GM12878 (cell line): ENCODE measurements around the gene CYB5D1. TPM values are rescaled to one million over a fixed set of nuclear protein-coding genes. Genes with fewer than 3 reads are reported as not detected.

Source experiments
- ATAC-seq: fragments of 200-7000 bp; cut with Tn5 transposase; 3 replicates; pipeline ENCODE4 v1.9.1; 2020; ENCODE audit warnings: mild to moderate bottlenecking, moderate library complexity
- BruUV-seq: library from RNA; stranded (reverse); fragments of 400-500 nt; replicated peaks from 2 replicates; lab custom pipeline; 2021; lab: Mats Ljungman, UMichigan
- CTCF ChIA-PET: fragments of 300-600 bp; sonication (Branson Sonifier 250); formaldehyde crosslinking; extraction: SDS; loops from one replicate; lab custom pipeline; 2021; ENCODE audit warnings: inconsistent platforms; lab: Yijun Ruan, JAX
- POLR2A ChIA-PET: fragments of 350-600 bp; formaldehyde crosslinking; extraction: SDS; loops from one replicate; lab custom pipeline; 2021; ENCODE audit warnings: inconsistent platforms; lab: Charles Lee
- RAD21 ChIA-PET: fragments of 300-600 bp; sonication (Branson Sonifier 250); formaldehyde crosslinking; loops from one replicate; lab custom pipeline; 2023; ENCODE audit warnings: antibody characterized with exemption; ENCODE audit not compliant: unreplicated experiment; lab: Charles Lee
- SMC1A ChIA-PET: fragments of 300-600 bp; sonication (Branson Sonifier 250); formaldehyde crosslinking; loops from one replicate; lab custom pipeline; 2023; ENCODE audit not compliant: unreplicated experiment, uncharacterized antibody; lab: Charles Lee
- DNase-seq: peaks from one replicate; pipeline ENCODE4 v3.0.0-alpha.2; 2011; ENCODE audit warnings: low read depth, low spot score
- FAIRE-seq: peaks from 3 replicates; lab custom pipeline; 2011; peaks lifted over from hg19 to GRCh38; lab: Jason Lieb, UNC
- H2AFZ ChIP-seq: 2 replicates; pipeline ENCODE4 v1.6.0; 2011; ENCODE audit warnings: low read depth, low read length, control low read depth; ENCODE audit not compliant: control insufficient read depth
- H3K27ac ChIP-seq: 2 replicates; pipeline ENCODE4 v1.5.1; 2011; ENCODE audit warnings: control low read depth; ENCODE audit not compliant: control insufficient read depth, insufficient read depth
- H3K27me3 ChIP-seq, 2 experiments: replicated peaks in 1 of 2; 2 replicates each; pipeline versions ENCODE4 v1.6.0 to v1.6.1; 2011; ENCODE audit warnings: low read length in 1 of 2; ENCODE audit not compliant: control insufficient read depth in 2 of 2, insufficient read depth in 2 of 2
- H3K36me3 ChIP-seq, 2 experiments: 2 replicates each; pipeline ENCODE4 v1.5.1; 2011; ENCODE audit warnings: low read length in 1 of 2; ENCODE audit not compliant: control insufficient read depth in 2 of 2, insufficient read depth in 2 of 2
- H3K4me1 ChIP-seq: 2 replicates; pipeline ENCODE4 v1.6.1; 2011; ENCODE audit warnings: mild to moderate bottlenecking, low read length, moderate library complexity, mixed read lengths; ENCODE audit not compliant: control insufficient read depth, insufficient read depth
- H3K4me2 ChIP-seq: 2 replicates; pipeline ENCODE4 v1.6.0; 2011; ENCODE audit warnings: control low read depth; ENCODE audit not compliant: control insufficient read depth, insufficient read depth
- H3K4me3 ChIP-seq: fragments of 200-600 bp; sonication (generic); 2 replicates; pipeline ENCODE4 v1.5.1; 2016
- H3K79me2 ChIP-seq: 2 replicates; pipeline ENCODE4 v1.6.0; 2011; ENCODE audit warnings: low read length; ENCODE audit not compliant: control insufficient read depth, insufficient read depth
- H3K9ac ChIP-seq: 2 replicates; pipeline ENCODE4 v1.8.0; 2011; ENCODE audit warnings: low read length, control low read depth, mixed read lengths; ENCODE audit not compliant: control insufficient read depth, insufficient read depth
- H3K9me3 ChIP-seq: replicated peaks from 3 replicates; pipeline ENCODE4 v1.5.1; 2011; ENCODE audit warnings: mild to moderate bottlenecking, low read length; ENCODE audit not compliant: control insufficient read depth, insufficient read depth
- H4K20me1 ChIP-seq: 2 replicates; pipeline ENCODE4 v1.6.0; 2011; ENCODE audit not compliant: control insufficient read depth, insufficient read depth
- ATF7 ChIP-seq: fragments of 450-650 bp; IDR thresholded peaks from 2 replicates; pipeline ENCODE4 v1.6.1; 2016; ENCODE audit warnings: low read depth, mild to moderate bottlenecking
- BRCA1 ChIP-seq: IDR thresholded peaks from 2 replicates; pipeline ENCODE4 v1.6.1; 2011; ENCODE audit warnings: low read depth, low read length, improper control_type of control experiment
- CBX3 ChIP-seq: fragments of 200-600 bp; sonication (generic); IDR thresholded peaks from 2 replicates; pipeline ENCODE4 v1.6.1; 2016; ENCODE audit warnings: low read depth, borderline replicate concordance
- CBX5 ChIP-seq: sonication (generic); IDR thresholded peaks from 2 replicates; pipeline ENCODE4 v1.6.1; 2016; ENCODE audit warnings: low read depth, moderate library complexity, mild to moderate bottlenecking, inconsistent platforms
- CHD2 ChIP-seq: IDR thresholded peaks from 2 replicates; pipeline ENCODE4 v1.6.1; 2011; ENCODE audit warnings: low read depth, low read length, improper control_type of control experiment, borderline replicate concordance
- E2F4 ChIP-seq: IDR thresholded peaks from 2 replicates; pipeline ENCODE4 v1.6.1; 2012; ENCODE audit warnings: low read depth, low read length, improper control_type of control experiment
- MAX ChIP-seq: IDR thresholded peaks from 2 replicates; pipeline ENCODE4 v1.6.1; 2012; ENCODE audit warnings: low read depth, low read length, improper control_type of control experiment
- MYB ChIP-seq: fragments of 150-350 bp; IDR thresholded peaks from 2 replicates; pipeline ENCODE4 v1.6.1; 2014; ENCODE audit warnings: mild to moderate bottlenecking, low read depth, low read length, borderline replicate concordance
- RAD21 ChIP-seq: IDR thresholded peaks from 2 replicates; pipeline ENCODE4 v1.6.1; 2011; ENCODE audit warnings: mild to moderate bottlenecking, low read depth, low read length, moderate library complexity; ENCODE audit not compliant: insufficient read depth
- RUNX3 ChIP-seq: IDR thresholded peaks from 2 replicates; pipeline ENCODE4 v1.6.1; 2012; ENCODE audit warnings: low read length, inconsistent platforms
- SRF ChIP-seq, 2 experiments: IDR thresholded peaks; 2 replicates each; pipeline ENCODE4 v1.6.1; 2011; ENCODE audit warnings: low read depth in 2 of 2, low read length in 2 of 2, mild to moderate bottlenecking in 1 of 2, moderate library complexity in 1 of 2
- TBL1XR1 ChIP-seq: IDR thresholded peaks from 2 replicates; pipeline ENCODE4 v1.6.1; 2012; ENCODE audit warnings: low read depth, low read length, improper control_type of control experiment
- USF1 ChIP-seq: IDR thresholded peaks from 2 replicates; pipeline ENCODE4 v1.6.1; 2011; ENCODE audit warnings: borderline replicate concordance, low read depth, mild to moderate bottlenecking, moderate library complexity, mixed read lengths, low read length; ENCODE audit not compliant: insufficient read depth; ENCODE audit errors: extremely low read length
- YBX1 ChIP-seq: fragments of 450-650 bp; IDR thresholded peaks from 2 replicates; pipeline ENCODE4 v1.6.1; 2016; ENCODE audit warnings: antibody characterized with exemption
- ZNF207 ChIP-seq: fragments of 450-650 bp; IDR thresholded peaks from 2 replicates; pipeline ENCODE4 v1.6.1; 2014; ENCODE audit warnings: antibody characterized with exemption, mild to moderate bottlenecking, borderline replicate concordance
- ZNF24 ChIP-seq: fragments of 450-650 bp; IDR thresholded peaks from 2 replicates; pipeline ENCODE4 v1.6.1; 2017; ENCODE audit warnings: antibody characterized with exemption, mild to moderate bottlenecking
- ZSCAN29 ChIP-seq: fragments of 450-650 bp; IDR thresholded peaks from 2 replicates; pipeline ENCODE4 v1.6.1; 2017; ENCODE audit warnings: mild to moderate bottlenecking, moderate library complexity
- WGBS: methylation state at CpG from one replicate; pipeline ENCODE4 v1.1.6; 2016; ENCODE audit warnings: low lambda C conversion rate; ENCODE audit not compliant: insufficient replicate concordance, insufficient coverage; ENCODE audit errors: missing lambda C conversion rate; 5-methylcytosine and 5-hydroxymethylcytosine counted together
- in situ Hi-C: fragments of 300-500 bp; cut with MboI; formaldehyde crosslinking; loops from 9 replicates; pipeline ENCODE4 v1.14.3; 2018; ENCODE audit warnings: mixed read lengths
- intact Hi-C: fragments of 100-400 bp; cut with micrococcal nuclease; formaldehyde crosslinking; loops from one replicate; pipeline ENCODE4 v1.14.2; 2022; ENCODE audit not compliant: unreplicated experiment
- polyA plus RNA-seq, 11 experiments: library from polyadenylated mRNA; depleted of rRNA in 4 of 11; unstranded in 6 of 11; stranded (reverse) in 5 of 11; fragments of >200 nt; fragmentation: Nextera tagmentation in 4 of 11; fragmentation: Illumina TruSeq in 1 of 11; extraction: Ambion mirVana in 4 of 11; extraction: Trizol in 1 of 11; gene quantifications; 1 replicate in 1 of 11; 2 replicates in 10 of 11; pipeline versions ENCODE4 v1.2.1 to v1.2.3, GENCODE V29; 2011 to 2016; ENCODE audit warnings: inconsistent platforms in 2 of 11, missing spikeins in 2 of 11, low read depth in 1 of 11
- total RNA-seq, 4 experiments: library from RNA; depleted of rRNA in 3 of 4; stranded (reverse); fragments of >200 nt in 3 of 4; fragmentation: Illumina TruSeq in 1 of 4; extraction: Trizol in 1 of 4; gene quantifications; 2 replicates each; pipeline versions ENCODE4 v1.2.1 to v1.2.3, GENCODE V29; 2013 to 2021

Gene CYB5D1
- total and polyA plus RNA-seq, 10 of the 15 experiments (the other 5 are each of a cell fraction or from before 2014, with no cell fraction given), result 1.6 to 8.7 (median 6.4) TPM

- no peaks in the 10 kb centered on the region for H3K9me3 ChIP-seq
- peaks cover 0 to 2% of the 10 kb centered on the region in 2 experiments; a peak in 2 of 4 replicates for H3K27me3 ChIP-seq
- H3K4me1 ChIP-seq, result no peaks in the 10 kb centered on the region
- no peak overlapping the region for H3K9ac ChIP-seq
- H3K36me3 ChIP-seq, result no peaks in the 10 kb centered on the region
- no peak overlapping the region for H2AFZ ChIP-seq
- ATAC-seq (no peak), DNase-seq (no peak), FAIRE-seq (no peak)
- intact Hi-C loops, result no loop called here
- ChIA-PET CTCF (interaction anchor here (1.1 to 1.6 kb wide), 2 partner anchors 47 to 74 kb away, joined by 3 to 6 read pairs; no protein-coding TSS in a partner anchor), POLR2A (no interaction called here), SMC1A (no interaction called here), RAD21 (no interaction called here)
- H3K4me3 ChIP-seq, result no peak overlapping the region
- no peak overlapping the region for H3K27ac ChIP-seq
- H4K20me1 ChIP-seq, result no peaks in the 10 kb centered on the region
- no peak overlapping the region for H3K4me2 ChIP-seq
- TF ChIP-seq USF1, result no peak
- no peak for TF ChIP-seq ATF7
- TF ChIP-seq MAX, result no peak
- no peak for TF ChIP-seq CBX3
- TF ChIP-seq BRCA1, result no peak
- H3K79me2 ChIP-seq, result no peaks in the 10 kb centered on the region
- in situ Hi-C loops, result no loop called here
- 25% methylated on average over 9 of the region's 9 CpGs for WGBS
- BruUV-seq, result no TSS peak
Measured at GRCh38 chr17:7817643-7817964, 40.2 kb upstream of the CYB5D1 start.

GRCh38 chr17:7818026-7818425 is 39.8 kb upstream of the CYB5D1 start:
- in situ Hi-C loops, result no loop called here
- H3K79me2 ChIP-seq, result no peaks in the 10 kb centered on the region
- ChIA-PET SMC1A (interaction anchor here (0.9 kb wide), 1 partner anchor 26 kb away, joined by 3 read pairs; no protein-coding TSS in a partner anchor), RAD21 (interaction anchor here (1.9 kb wide), 1 partner anchor 15 kb away, joined by 5 read pairs; the partner anchor contains the start of gene KDM6B), POLR2A (no interaction called here), CTCF (interaction anchor here (1.0 to 1.6 kb wide), 2 partner anchors 74 to 172 kb away, joined by 5 to 6 read pairs; no protein-coding TSS in a partner anchor)
- 21% methylated on average over 10 of the region's 10 CpGs for WGBS
- no peak for FAIRE-seq
- no peak for DNase-seq
- H2AFZ ChIP-seq, result no peak overlapping the region
- no peaks in the 10 kb centered on the region for H4K20me1 ChIP-seq
- H3K27ac ChIP-seq, result no peak overlapping the region
- peaks cover 0 to 2% of the 10 kb centered on the region in 2 experiments; a peak in 2 of 4 replicates for H3K27me3 ChIP-seq
- H3K4me2 ChIP-seq, result no peak overlapping the region
- no peak for TF ChIP-seq YBX1
- TF ChIP-seq SRF (IDR thresholded peaks at IDR 0.05; ENCODE audit: low read depth in 2 of 2, low read length in 2 of 2), result no peak
- TF ChIP-seq CHD2, result no peak
- no peak for TF ChIP-seq E2F4
- TF ChIP-seq RUNX3, result no peak
- TF ChIP-seq ZNF207, result no peak
- no peak for TF ChIP-seq RAD21
- no peak for TF ChIP-seq MYB
- no peak for TF ChIP-seq ZSCAN29
- no peak for TF ChIP-seq TBL1XR1
- TF ChIP-seq ZNF24, result no peak
- no peak for TF ChIP-seq CBX5
- no TSS peak for BruUV-seq
- H3K9ac ChIP-seq, result no peak overlapping the region
- ATAC-seq, result no peak
- H3K4me1 ChIP-seq, result no peaks in the 10 kb centered on the region
- intact Hi-C loops, result no loop called here
- H3K4me3 ChIP-seq, result no peak overlapping the region
- no peaks in the 10 kb centered on the region for H3K36me3 ChIP-seq
- H3K9me3 ChIP-seq, result no peaks in the 10 kb centered on the region
